H1 (cell line): ENCODE results near the gene STARD6. TPM values are rescaled to one million over a fixed set of nuclear protein-coding genes. Genes with fewer than 3 reads are reported as not detected.

Experiments
- CTCF ChIA-PET: fragments of 300-600 bp; sonication (Branson Sonifier 250); formaldehyde crosslinking; loops from one replicate; lab custom pipeline; 2021; ENCODE audit not compliant: partially characterized antibody; lab: Charles Lee
- POLR2A ChIA-PET: fragments of 300-600 bp; sonication (Branson Sonifier 250); formaldehyde crosslinking; loops from one replicate; lab custom pipeline; 2021; ENCODE audit warnings: inconsistent platforms; ENCODE audit not compliant: partially characterized antibody; lab: Charles Lee
- DNase-seq, 2 experiments: peaks; one replicate each; pipeline versions ENCODE4 v3.0.0 to v3.0.0-alpha.2; 2010 to 2022; ENCODE audit warnings: low spot score in 2 of 2, low read depth in 1 of 2, mixed read lengths in 1 of 2
- FAIRE-seq: peaks from 2 replicates; lab custom pipeline; 2011; peaks lifted over from hg19 to GRCh38; lab: Jason Lieb, UNC
- H2AFZ ChIP-seq: 2 replicates; pipeline ENCODE4 v1.8.1; 2012; ENCODE audit warnings: low read length, inconsistent platforms
- H2AK5ac ChIP-seq: 2 replicates; pipeline ENCODE4 v1.6.1; 2013; ENCODE audit warnings: low read depth, low read length
- H2BK120ac ChIP-seq: replicated peaks from 2 replicates; pipeline ENCODE3; 2013; ENCODE audit warnings: low read depth, low read length, inconsistent platforms
- H2BK12ac ChIP-seq: 2 replicates; pipeline ENCODE4 v1.6.1; 2013; ENCODE audit warnings: low read depth, low read length
- H2BK15ac ChIP-seq: 2 replicates; pipeline ENCODE4 v1.6.1; 2013; ENCODE audit warnings: low read length
- H2BK20ac ChIP-seq: 2 replicates; pipeline ENCODE4 v1.6.1; 2013; ENCODE audit warnings: low read length
- H2BK5ac ChIP-seq: 2 replicates; pipeline ENCODE4 v1.6.1; 2013; ENCODE audit warnings: low read depth, low read length
- H3K14ac ChIP-seq: 2 replicates; pipeline ENCODE4 v1.6.1; 2013; ENCODE audit warnings: inconsistent platforms; ENCODE audit not compliant: insufficient read length
- H3K18ac ChIP-seq: 2 replicates; pipeline ENCODE4 v1.6.1; 2013; ENCODE audit warnings: low read length; ENCODE audit errors: extremely low read depth
- H3K23ac ChIP-seq: 2 replicates; pipeline ENCODE4 v1.6.1; 2013; ENCODE audit warnings: inconsistent platforms; ENCODE audit not compliant: insufficient read length
- H3K23me2 ChIP-seq: 2 replicates; pipeline ENCODE4 v1.6.1; 2013; ENCODE audit warnings: low read depth, low read length
- H3K27ac ChIP-seq: 2 replicates; pipeline ENCODE4 v1.6.1; 2011; ENCODE audit warnings: low read depth, low read length, inconsistent platforms
- H3K27me3 ChIP-seq, 4 experiments: replicated peaks in 1 of 4; 1 replicate in 1 of 4; 2 replicates in 3 of 4; pipeline versions ENCODE4 v1.6.1 to v1.8.1; 2011 to 2013; ENCODE audit warnings: low read length in 3 of 4, mild to moderate bottlenecking in 3 of 4, inconsistent platforms in 2 of 4, mixed read lengths in 2 of 4, moderate library complexity in 1 of 4; ENCODE audit not compliant: control insufficient read depth in 3 of 4, insufficient read depth in 3 of 4; ENCODE audit errors: extremely low read depth in 1 of 4
- H3K36me3 ChIP-seq, 4 experiments: 2 replicates each; pipeline versions ENCODE4 v1.6.1 to v1.8.1; 2011 to 2013; ENCODE audit warnings: mild to moderate bottlenecking in 4 of 4, low read length in 3 of 4, moderate library complexity in 2 of 4, control low read depth in 1 of 4, inconsistent platforms in 1 of 4; ENCODE audit not compliant: insufficient read depth in 4 of 4, control insufficient read depth in 2 of 4
- H3K4ac ChIP-seq: replicated peaks from 2 replicates; pipeline ENCODE3; 2013; ENCODE audit warnings: low read length, low read depth, mixed read lengths, inconsistent platforms; ENCODE audit not compliant: insufficient read length
- H3K4me1 ChIP-seq, 4 experiments: replicated peaks in 1 of 4; 1 replicate in 1 of 4; 2 replicates in 3 of 4; pipeline versions ENCODE4 v1.6.1 to v1.8.1; 2011 to 2013; ENCODE audit warnings: low read length in 3 of 4, inconsistent platforms in 2 of 4, mixed read lengths in 1 of 4; ENCODE audit not compliant: insufficient read depth in 4 of 4, control insufficient read depth in 3 of 4
- H3K4me2 ChIP-seq, 2 experiments: 2 replicates each; pipeline versions ENCODE4 v1.6.1 to v1.8.1; 2011 to 2013; ENCODE audit warnings: low read depth in 2 of 2, low read length in 2 of 2, control low read depth in 1 of 2, inconsistent platforms in 1 of 2, mild to moderate bottlenecking in 1 of 2; ENCODE audit not compliant: insufficient read depth in 1 of 2
- H3K4me3 ChIP-seq, 4 experiments: fragments of 200-600, 300-600 bp in 1 of 4; sonication (generic), shearing (Covaris generic), sonication (Bioruptor Twin) in 1 of 4; 2 replicates each; pipeline versions ENCODE4 v1.5.1 to v1.8.1; 2011 to 2016; ENCODE audit warnings: low read length in 4 of 4, low read depth in 3 of 4, control low read depth in 2 of 4, inconsistent platforms in 2 of 4, mild to moderate bottlenecking in 2 of 4, mixed read lengths in 1 of 4, moderate library complexity in 1 of 4; ENCODE audit not compliant: insufficient read depth in 2 of 4; ENCODE audit errors: extremely low read depth in 1 of 4
- H3K56ac ChIP-seq: replicated peaks from 2 replicates; pipeline ENCODE3; 2013; ENCODE audit warnings: low read depth, mild to moderate bottlenecking, mixed read lengths, low read length, inconsistent platforms; ENCODE audit not compliant: insufficient read length
- H3K79me1 ChIP-seq: 2 replicates; pipeline ENCODE4 v1.6.1; 2013; ENCODE audit warnings: low read depth, low read length, control low read depth
- H3K79me2 ChIP-seq, 2 experiments: 2 replicates each; pipeline versions ENCODE4 v1.6.1 to v1.8.1; 2012 to 2013; ENCODE audit warnings: low read length in 2 of 2, mild to moderate bottlenecking in 2 of 2, inconsistent platforms in 1 of 2; ENCODE audit not compliant: insufficient read depth in 2 of 2, control insufficient read depth in 1 of 2
- H3K9ac ChIP-seq, 4 experiments: replicated peaks in 1 of 4; 1 replicate in 1 of 4; 2 replicates in 3 of 4; pipeline versions ENCODE4 v1.6.1 to v1.8.1; 2011 to 2013; ENCODE audit warnings: low read depth in 3 of 4, low read length in 3 of 4, control low read depth in 2 of 4, mild to moderate bottlenecking in 2 of 4, moderate library complexity in 2 of 4, inconsistent platforms in 1 of 4; ENCODE audit errors: extremely low read depth in 1 of 4
- H3K9me3 ChIP-seq, 2 experiments: 2 replicates each; pipeline versions ENCODE4 v1.6.1 to v1.8.1; 2012 to 2013; ENCODE audit warnings: mild to moderate bottlenecking in 2 of 2, moderate library complexity in 2 of 2, control low read depth in 1 of 2, inconsistent platforms in 1 of 2, low read depth in 1 of 2, low read length in 1 of 2, mixed read lengths in 1 of 2; ENCODE audit not compliant: insufficient read depth in 2 of 2
- H4K20me1 ChIP-seq, 2 experiments: replicated peaks in 1 of 2; 2 replicates each; pipeline versions ENCODE3 to v1.8.1; 2011 to 2013; ENCODE audit warnings: inconsistent platforms in 2 of 2, low read length in 2 of 2, mild to moderate bottlenecking in 1 of 2; ENCODE audit not compliant: insufficient read depth in 2 of 2, control insufficient read depth in 1 of 2
- H4K5ac ChIP-seq: 2 replicates; pipeline ENCODE4 v1.6.1; 2013; ENCODE audit warnings: low read length, low read depth, mixed read lengths, inconsistent platforms; ENCODE audit not compliant: insufficient read length
- H4K8ac ChIP-seq: 2 replicates; pipeline ENCODE4 v1.8.0; 2013; ENCODE audit warnings: mild to moderate bottlenecking, moderate library complexity, low read length, inconsistent platforms; ENCODE audit not compliant: insufficient read depth; ENCODE audit errors: extremely low read depth
- H4K91ac ChIP-seq: replicated peaks from 2 replicates; pipeline ENCODE3; 2013; ENCODE audit warnings: low read length, mixed read lengths, inconsistent platforms; ENCODE audit not compliant: insufficient read length
- ATF3 ChIP-seq: IDR thresholded peaks from 2 replicates; pipeline ENCODE4 v1.6.1; 2011; ENCODE audit warnings: low read depth, mild to moderate bottlenecking, low read length; ENCODE audit not compliant: insufficient read depth
- BCL11A ChIP-seq, 2 experiments: IDR thresholded peaks; one replicate each; pipeline ENCODE4 v1.6.1; 2011; ENCODE audit warnings: low read depth in 2 of 2, low read length in 2 of 2, mild to moderate bottlenecking in 2 of 2
- CEBPB ChIP-seq: IDR thresholded peaks from 2 replicates; pipeline ENCODE4 v1.6.1; 2012; ENCODE audit warnings: low read depth, low read length
- JUN ChIP-seq: IDR thresholded peaks from 2 replicates; pipeline ENCODE4 v1.6.1; 2011; ENCODE audit warnings: low read depth, mild to moderate bottlenecking, improper control_type of control experiment, low read length
- KDM4A ChIP-seq: IDR thresholded peaks from one replicate; pipeline ENCODE4 v1.7.1; 2012; ENCODE audit warnings: low read depth, mild to moderate bottlenecking, moderate library complexity, low read length, inconsistent platforms; ENCODE audit not compliant: severe bottlenecking
- KDM5A ChIP-seq: fragments of 200-600 bp; IDR thresholded peaks from 2 replicates; pipeline ENCODE4 v1.7.1; 2012; ENCODE audit warnings: mild to moderate bottlenecking, low read length, inconsistent platforms, mixed read lengths
- POLR2A ChIP-seq, 2 experiments: IDR thresholded peaks; 1 replicate in 1 of 2; 2 replicates in 1 of 2; pipeline ENCODE4 v1.6.1; 2011; ENCODE audit warnings: low read depth in 2 of 2, low read length in 2 of 2, mild to moderate bottlenecking in 2 of 2; ENCODE audit errors: control extremely low read depth in 1 of 2
- POLR2AphosphoS5 ChIP-seq: IDR thresholded peaks from 2 replicates; pipeline ENCODE4 v1.6.1; 2011; ENCODE audit warnings: low read depth, low read length
- RNF2 ChIP-seq: fragments of 200-900, 300-1000 bp; sonication (generic); IDR thresholded peaks from 2 replicates; pipeline ENCODE4 v1.7.1; 2016; ENCODE audit warnings: borderline replicate concordance, low read depth, mild to moderate bottlenecking, antibody characterized with exemption, low read length; ENCODE audit not compliant: poor library complexity, severe bottlenecking; ENCODE audit errors: missing control alignments
- SIN3A ChIP-seq, 2 experiments: IDR thresholded peaks in 1 of 2; conservative IDR thresholded peaks in 1 of 2; 2 replicates each; pipeline ENCODE4 v1.6.1; 2011 to 2012; ENCODE audit warnings: low read length in 2 of 2, improper control_type of control experiment in 1 of 2, low read depth in 1 of 2, mild to moderate bottlenecking in 1 of 2
- SUZ12 ChIP-seq: fragments of 200-600 bp; sonication (generic); IDR thresholded peaks from 2 replicates; pipeline ENCODE4 v1.6.1; 2012; ENCODE audit warnings: mild to moderate bottlenecking, inconsistent platforms, low read length, moderate library complexity, mixed read lengths
- YY1 ChIP-seq: IDR thresholded peaks from 2 replicates; pipeline ENCODE4 v1.6.1; 2011; ENCODE audit warnings: low read depth, mild to moderate bottlenecking, low read length
- ZNF274 ChIP-seq: IDR thresholded peaks from 2 replicates; pipeline ENCODE4 v1.7.0; 2012; ENCODE audit warnings: low read length, borderline replicate concordance; ENCODE audit errors: extremely low read depth
- WGBS, 2 experiments: shearing (Covaris generic) in 1 of 2; methylation state at CpG; one replicate each; pipeline versions ENCODE4 v1.1.6 to v1.1.7; 2013 to 2015; ENCODE audit warnings: low lambda C conversion rate in 2 of 2, mixed read lengths in 2 of 2, inconsistent platforms in 1 of 2, low coverage in 1 of 2, missing lambda C conversion rate in 1 of 2; ENCODE audit not compliant: insufficient replicate concordance in 2 of 2, insufficient coverage in 1 of 2, insufficient read length in 1 of 2; ENCODE audit errors: extremely low coverage in 1 of 2, missing lambda C conversion rate in 1 of 2; 5-methylcytosine and 5-hydroxymethylcytosine counted together
- polyA plus RNA-seq, 7 experiments: library from polyadenylated mRNA; depleted of rRNA in 3 of 7; stranded (reverse) in 5 of 7; unstranded in 2 of 7; fragments of >200 nt in 5 of 7; fragments of 200-250 nt in 2 of 7; gene quantifications; 1 replicate in 5 of 7; 2 replicates in 1 of 7; 4 replicates in 1 of 7; pipeline versions ENCODE4 v1.2.1 to v1.2.3, GENCODE V29; 2011 to 2013; ENCODE audit warnings: missing spikeins in 2 of 7, mixed read lengths in 2 of 7
- total RNA-seq: library from RNA; stranded (reverse); fragmentation: NEBNext Ultra II Directional; extraction: Animal tissue kit (Norgen Biotek cat#: 25700); gene quantifications from 2 replicates; pipeline ENCODE4 v1.2.1, GENCODE V29; 2021

Gene STARD6
- total and polyA plus RNA-seq, 2 of the 8 experiments (the other 6 are each of a cell fraction or from before 2014, with no cell fraction given): not detected

DNA sequence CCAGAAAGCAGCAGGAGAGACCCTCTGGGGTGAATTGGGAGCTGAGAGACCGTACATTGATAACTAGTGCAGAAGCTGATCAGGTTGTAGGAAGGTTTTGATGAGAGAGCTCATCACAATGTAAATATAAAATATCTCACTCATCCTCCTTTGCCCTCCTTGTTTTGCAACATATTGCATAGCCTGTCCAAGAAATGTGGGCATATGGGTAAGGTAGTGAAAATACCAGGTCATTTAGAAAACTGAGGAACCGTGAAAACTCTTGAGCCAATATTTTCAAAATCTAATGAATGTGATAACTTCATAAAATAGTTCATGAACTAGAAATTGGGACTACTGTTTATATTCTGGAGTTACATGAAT is 31.5 kb upstream of the STARD6 start:
- no peak overlapping the region for H2AFZ ChIP-seq
- H3K4ac ChIP-seq: no peak overlapping the region
- H3K9ac ChIP-seq: no peak overlapping the region
- H2BK20ac ChIP-seq: no peak overlapping the region
- H4K20me1 ChIP-seq: no peaks in the 10 kb centered on the region
- H3K9me3 ChIP-seq: no peaks in the 10 kb centered on the region; a peak in 1 of 4 replicates
- no peak overlapping the region for H3K14ac ChIP-seq
- no peak overlapping the region for H3K56ac ChIP-seq
- H4K5ac ChIP-seq: no peak overlapping the region
- peak overlapping the region; percentile 71 for H4K91ac ChIP-seq
- 0 out of 2 replicates have a peak overlapping the region, but pooled peaks have one; percentile 35 for H3K27ac ChIP-seq
- H3K79me1 ChIP-seq: no peaks in the 10 kb centered on the region
- no peaks in the 10 kb centered on the region; a peak in 1 of 8 replicates for H3K36me3 ChIP-seq
- H3K79me2 ChIP-seq: no peaks in the 10 kb centered on the region
- H3K4me1 ChIP-seq: peaks cover 0 to 8% (median 5%) of the 10 kb centered on the region in 4 experiments; a peak in 4 of 7 replicates
- DNase-seq (no peak), FAIRE-seq (no peak)
- H3K18ac ChIP-seq: no peak overlapping the region
- CTCF ChIA-PET: interaction anchor here (0.6 to 1.6 kb wide), 3 partner anchors 32 to 285 kb away, joined by 3 to 5 read pairs (median 4); partner anchors contain the start of genes C18orf54 and STARD6
- H4K8ac ChIP-seq: no peak overlapping the region
- POLR2A ChIA-PET: interaction anchor here (1.6 kb wide), 1 partner anchor 140 kb away, joined by 4 read pairs; no protein-coding TSS in a partner anchor
- H3K4me3 ChIP-seq: no peak overlapping the region
- peak overlapping the region; percentile 8; the same call in 1 of the 2 replicates for H2BK5ac ChIP-seq
- 45% methylated on average over 2 of the region's 2 CpGs; no CpG with 5 or more reads in 1 of the 2 experiments for WGBS, 2 experiments
- no peak overlapping the region for H3K23ac ChIP-seq
- peaks cover 0 to 1% (median 0%) of the 10 kb centered on the region in 4 experiments; a peak in 1 of 7 replicates for H3K27me3 ChIP-seq
- no peaks in the 10 kb centered on the region; the same call in 1 of the 2 replicates for H3K23me2 ChIP-seq
- no peak overlapping the region for H2BK12ac ChIP-seq
- no peak overlapping the region for H2BK120ac ChIP-seq
- H2BK15ac ChIP-seq: no peak overlapping the region
- H2AK5ac ChIP-seq: no peak overlapping the region
- 0 out of 4 replicates have a peak overlapping the region, but pooled peaks of 1 of the 2 experiments have one; percentile 4 for H3K4me2 ChIP-seq
- no peak for TF ChIP-seq KDM5A
- no peak for TF ChIP-seq KDM4A
- no peak for TF ChIP-seq JUN
- no peak for TF ChIP-seq SIN3A (conservative IDR thresholded peaks at IDR 0.05 in 1 of 2, IDR thresholded peaks at IDR 0.05 in 1 of 2; ENCODE audit: low read depth in 1 of 2, low read length in 2 of 2)
- no peak for TF ChIP-seq SUZ12
- no peak for TF ChIP-seq POLR2A (IDR thresholded peaks at IDR 0.05; ENCODE audit: control extremely low read depth in 1 of 2, low read depth in 2 of 2, low read length in 2 of 2)
- no peak for TF ChIP-seq ZNF274
- TF ChIP-seq YY1: no peak
- TF ChIP-seq CEBPB: no peak
- no peak for TF ChIP-seq POLR2AphosphoS5
- TF ChIP-seq RNF2: no peak
- no peak for TF ChIP-seq ATF3
- TF ChIP-seq BCL11A (IDR thresholded peaks at IDR 0.05; ENCODE audit: low read depth in 2 of 2, low read length in 2 of 2): no peak
